Erythroblast (primary cell): ENCODE results near the gene ANXA4.

Source experiments
- GATA1 ChIP-seq: IDR thresholded peaks from 2 replicates; pipeline ENCODE4 v1.6.1; 2011; ENCODE audit warnings: low read depth, mild to moderate bottlenecking, control low read depth, low read length, moderate library complexity
- POLR2A ChIP-seq: IDR thresholded peaks from 2 replicates; pipeline ENCODE4 v1.6.1; 2011; ENCODE audit warnings: mild to moderate bottlenecking, low read length

GRCh38 chr2:69848186-69848790 is 106.4 kb downstream of the ANXA4 start:
- TF ChIP-seq POLR2A (no peak), GATA1 (no peak)
